Astrocyte of the spinal cord (primary cell): Measurements from ENCODE around the gene PXDC1.

ENCODE experiments used
- DNase-seq: peaks from one replicate; pipeline ENCODE4 v3.0.0; 2011; ENCODE audit warnings: low read depth, low spot score
- H3K4me3 ChIP-seq: 2 replicates; pipeline ENCODE4 v1.5.1; 2011; ENCODE audit warnings: low read depth, mild to moderate bottlenecking, low read length, moderate library complexity
- in situ Hi-C: cut with HindIII; loops from 2 replicates; pipeline ENCODE4 v1.10.0; 2017; ENCODE audit warnings: low sequenced_read_pairs
- TF ChIP-seq, protein P1 (sequence below): IDR thresholded peaks from 2 replicates; pipeline ENCODE4 v1.5.1; 2012; ENCODE audit warnings: low read depth, mild to moderate bottlenecking, low read length, inconsistent platforms

The PXDC1 gene

DNA sequence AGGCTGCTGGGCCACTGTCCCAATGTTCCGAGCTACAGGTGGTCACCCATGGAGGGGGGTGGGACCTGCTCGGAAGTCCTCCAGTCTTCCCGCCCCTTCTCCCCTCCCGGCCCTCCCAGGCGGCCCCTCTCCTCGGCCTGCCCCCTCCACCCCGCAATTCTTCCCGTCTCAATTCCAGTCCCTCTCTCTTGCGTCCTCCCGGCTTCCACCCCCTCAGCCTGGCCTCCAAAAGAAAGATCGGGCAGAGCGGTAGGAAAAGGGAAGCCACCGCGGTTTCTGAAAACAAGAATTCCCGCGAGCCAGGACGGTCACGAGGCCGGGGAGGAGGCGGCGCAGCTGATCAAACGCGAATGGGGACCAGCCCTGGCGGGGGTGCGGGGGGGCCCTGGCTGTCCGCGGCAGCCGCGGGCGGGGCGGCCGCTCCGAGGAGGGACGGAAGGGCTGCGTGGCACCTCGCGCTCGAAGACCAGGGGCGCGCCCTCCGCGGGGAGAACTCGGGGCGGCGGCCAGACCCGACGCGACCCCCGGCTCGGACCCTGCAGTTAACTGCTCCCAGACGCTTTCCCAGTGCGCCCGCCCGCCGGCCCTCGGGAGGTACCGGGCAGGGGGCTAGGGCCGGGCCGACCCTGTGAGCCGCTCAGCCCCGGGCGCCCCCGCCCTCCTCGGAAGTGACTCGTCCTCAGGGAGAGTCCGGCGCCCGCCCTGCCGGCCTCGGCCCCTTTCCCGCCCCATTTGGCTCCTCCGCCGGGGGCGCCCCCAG, 1.0 kb downstream of the PXDC1 start:
- in situ Hi-C loops: no loop called here
- DNase-seq: peak; percentile 82
- TF ChIP-seq, protein P1, sequence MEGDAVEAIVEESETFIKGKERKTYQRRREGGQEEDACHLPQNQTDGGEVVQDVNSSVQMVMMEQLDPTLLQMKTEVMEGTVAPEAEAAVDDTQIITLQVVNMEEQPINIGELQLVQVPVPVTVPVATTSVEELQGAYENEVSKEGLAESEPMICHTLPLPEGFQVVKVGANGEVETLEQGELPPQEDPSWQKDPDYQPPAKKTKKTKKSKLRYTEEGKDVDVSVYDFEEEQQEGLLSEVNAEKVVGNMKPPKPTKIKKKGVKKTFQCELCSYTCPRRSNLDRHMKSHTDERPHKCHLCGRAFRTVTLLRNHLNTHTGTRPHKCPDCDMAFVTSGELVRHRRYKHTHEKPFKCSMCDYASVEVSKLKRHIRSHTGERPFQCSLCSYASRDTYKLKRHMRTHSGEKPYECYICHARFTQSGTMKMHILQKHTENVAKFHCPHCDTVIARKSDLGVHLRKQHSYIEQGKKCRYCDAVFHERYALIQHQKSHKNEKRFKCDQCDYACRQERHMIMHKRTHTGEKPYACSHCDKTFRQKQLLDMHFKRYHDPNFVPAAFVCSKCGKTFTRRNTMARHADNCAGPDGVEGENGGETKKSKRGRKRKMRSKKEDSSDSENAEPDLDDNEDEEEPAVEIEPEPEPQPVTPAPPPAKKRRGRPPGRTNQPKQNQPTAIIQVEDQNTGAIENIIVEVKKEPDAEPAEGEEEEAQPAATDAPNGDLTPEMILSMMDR: no peak
- peak overlapping the region; percentile 76 for H3K4me3 ChIP-seq

DNA sequence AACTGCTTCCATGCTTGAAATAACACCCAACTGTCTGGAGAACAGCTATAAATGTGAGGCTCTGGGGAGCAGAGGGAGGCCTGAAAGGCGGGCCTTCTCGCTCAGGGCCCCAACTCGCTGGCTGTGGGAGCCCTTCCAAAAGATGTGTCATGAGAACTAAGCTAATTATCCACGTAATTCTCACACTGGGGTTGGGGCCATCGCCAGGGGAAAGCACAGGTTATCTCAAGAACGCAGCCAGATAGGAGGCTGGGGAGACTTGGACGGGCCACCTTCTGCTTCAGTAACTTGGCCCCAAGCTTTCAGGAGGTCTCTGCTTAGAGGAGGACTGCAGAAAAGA, 1.6 kb downstream of the PXDC1 start:
- in situ Hi-C loops: no loop called here
- peak overlapping the region; percentile 76 for H3K4me3 ChIP-seq
- DNase-seq: peak; percentile 86

DNA sequence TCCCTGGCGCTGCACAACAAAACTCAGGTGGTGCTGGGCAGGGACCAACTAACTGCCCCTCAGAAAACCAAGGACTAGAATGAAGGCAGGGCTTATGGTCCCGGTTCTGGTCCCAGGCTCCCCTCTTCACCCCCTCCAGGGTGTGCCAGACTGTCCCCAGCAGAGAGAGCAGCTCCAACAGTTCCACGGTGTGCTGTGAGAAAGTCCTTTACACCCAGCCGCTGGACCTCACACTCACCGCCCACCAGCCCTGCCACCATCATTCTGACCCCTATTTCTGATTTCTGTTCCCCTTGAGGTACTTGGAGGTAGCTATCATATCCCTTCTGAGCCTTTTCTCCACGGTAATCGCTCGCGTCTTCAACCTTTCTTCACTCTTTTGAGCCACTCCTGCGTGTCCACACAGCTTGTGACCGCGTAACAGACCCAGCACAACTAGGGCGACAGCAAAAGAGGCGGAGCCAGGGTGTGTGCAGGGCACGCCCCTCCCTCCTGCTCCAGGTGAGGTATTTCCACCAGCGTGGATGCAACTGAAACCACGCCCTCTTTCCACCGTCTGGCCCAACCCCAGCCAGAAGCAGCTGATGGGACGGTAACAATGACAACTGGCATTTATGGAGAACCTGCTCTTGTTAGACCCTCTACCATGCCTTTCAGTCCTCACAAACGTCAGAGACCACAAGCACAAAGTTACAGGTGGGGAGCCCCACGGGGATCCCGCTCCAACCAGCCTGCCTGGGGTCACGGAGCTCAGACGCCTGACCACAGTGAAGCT, 2.3 kb downstream of the PXDC1 start:
- peak overlapping the region; percentile 76 for H3K4me3 ChIP-seq
- in situ Hi-C loops: no loop called here
- DNase-seq: peak; percentile 28
- TF ChIP-seq, protein P1: no peak

More for the DNA sequence above, 1.6 kb downstream of the PXDC1 start:
- TF ChIP-seq, protein P1: no peak

DNA sequence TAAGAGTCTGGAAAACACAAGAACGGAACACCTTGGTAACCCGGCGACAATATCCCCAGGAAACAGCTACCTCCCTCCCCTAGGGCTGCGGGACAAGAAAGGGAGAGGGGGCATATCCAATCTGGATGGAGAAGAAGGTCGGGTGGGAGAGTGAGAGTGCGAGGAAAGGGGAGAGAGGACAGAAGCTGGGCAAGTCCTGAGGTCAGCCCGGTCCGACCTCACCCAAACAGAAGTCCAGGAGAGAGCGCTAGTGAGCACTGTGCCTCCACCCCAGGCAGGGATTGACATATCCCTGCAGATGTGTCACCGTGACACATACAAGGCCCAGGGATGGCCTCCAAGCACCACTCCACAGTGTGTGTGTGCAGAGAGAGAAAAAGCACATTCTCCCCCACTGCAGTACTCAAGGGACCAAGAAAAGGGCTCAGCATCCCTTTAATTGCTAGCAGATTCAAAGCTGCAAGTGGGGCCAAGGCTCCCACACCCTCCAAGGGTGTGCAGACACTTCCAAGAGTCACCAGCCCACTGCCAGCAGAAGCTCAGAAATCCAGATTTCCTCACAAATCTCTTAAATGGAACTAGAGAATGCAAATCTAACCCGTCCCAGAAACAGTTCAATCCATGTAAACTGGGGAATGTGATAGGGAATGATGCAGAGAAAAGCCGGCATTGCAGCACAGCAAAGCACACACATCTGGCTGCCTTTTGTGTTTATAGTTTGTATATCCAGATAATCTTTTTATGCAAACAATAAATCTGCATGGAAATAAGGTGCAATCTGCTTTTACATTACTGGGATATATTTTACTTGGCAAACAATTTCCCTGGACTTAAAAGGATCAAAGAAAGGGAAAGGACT, 3.1 kb downstream of the PXDC1 start:
- TF ChIP-seq, protein P1: peak; percentile 80

DNA sequence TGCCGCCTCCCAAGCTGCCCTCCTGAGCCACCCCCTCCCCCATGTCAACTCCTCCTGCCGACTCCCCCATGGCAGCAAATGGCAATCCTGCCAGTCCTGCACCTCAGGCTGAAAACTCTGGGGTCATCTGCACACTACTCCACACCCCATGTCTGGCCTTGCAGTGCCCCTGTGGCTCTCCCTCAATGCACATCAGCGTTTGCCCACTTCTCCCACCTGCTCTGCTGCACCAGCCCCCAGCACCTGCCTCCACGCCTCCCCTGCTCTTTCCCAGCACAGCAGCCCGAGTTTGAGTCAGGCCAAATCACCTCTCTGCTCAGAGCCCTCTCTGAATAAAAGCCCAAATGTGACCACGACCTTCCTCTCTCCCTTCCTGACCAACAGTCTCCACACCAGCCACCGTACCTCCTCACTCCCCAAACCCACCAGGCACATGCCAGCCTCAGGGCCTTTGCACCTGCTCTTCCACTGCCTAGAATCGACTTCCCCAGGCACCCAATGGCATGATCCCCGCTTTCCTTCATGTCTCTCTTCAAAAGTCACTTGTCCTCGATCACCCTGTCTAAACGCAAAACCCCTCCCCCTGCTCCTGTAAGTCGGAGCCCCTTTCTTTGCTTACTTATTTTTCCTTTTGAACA, 4.3 kb downstream of the PXDC1 start:
- H3K4me3 ChIP-seq: no peak overlapping the region
- in situ Hi-C loops: no loop called here
- TF ChIP-seq, protein P1: no peak
- DNase-seq: no peak

More for the DNA sequence above, 3.1 kb downstream of the PXDC1 start:
- H3K4me3 ChIP-seq: peak overlapping the region; percentile 76
- in situ Hi-C loops: no loop called here
- peak; percentile 77 for DNase-seq

DNA sequence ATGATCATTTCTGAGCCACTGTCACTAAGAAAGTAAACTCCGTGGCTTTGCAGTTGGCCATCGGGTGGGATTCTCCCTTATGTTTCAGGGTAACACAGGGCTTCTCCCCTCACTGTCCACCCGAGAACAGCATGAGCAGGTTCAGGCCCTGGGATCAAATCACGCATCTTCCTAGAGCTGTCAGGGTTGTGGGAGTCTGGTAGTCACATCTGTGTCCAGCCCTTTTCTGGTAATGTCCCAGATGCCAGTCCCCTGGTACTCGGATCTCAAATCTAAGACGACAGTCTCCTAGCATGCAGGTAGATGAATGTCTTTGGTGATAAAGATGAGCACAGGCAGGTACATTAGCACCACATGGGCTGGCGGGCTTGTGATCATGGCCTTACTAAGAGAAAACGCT, 4.8 kb downstream of the PXDC1 start:
- in situ Hi-C loops: no loop called here
- no peak overlapping the region for H3K4me3 ChIP-seq

More for the DNA sequence above, 4.8 kb downstream of the PXDC1 start:
- no peak for DNase-seq
- TF ChIP-seq, protein P1: no peak
